WTC11 (cell line): ENCODE results near the gene SCAI. TPM values are rescaled to one million over a fixed set of nuclear protein-coding genes. Genes with fewer than 3 reads are reported as not detected.

Experiments
- ATAC-seq: fragments of 200-7000 bp; cut with Tn5 transposase; 2 replicates; pipeline ENCODE4 v1.10.0; 2021; ENCODE audit warnings: mild to moderate bottlenecking, moderate library complexity
- CTCF ChIA-PET: fragments of 300-600 bp; sonication (Branson Sonifier 250); formaldehyde crosslinking; loops from one replicate; lab custom pipeline; 2021; ENCODE audit warnings: antibody characterized with exemption; lab: Charles Lee
- POLR2A ChIA-PET: fragments of 350-600 bp; sonication (Branson Sonifier 250); formaldehyde crosslinking; loops from one replicate; lab custom pipeline; 2021; ENCODE audit warnings: antibody characterized with exemption; lab: Charles Lee
- DNase-seq: peaks from one replicate; pipeline ENCODE4 v3.0.0; 2021; ENCODE audit warnings: low spot score
- H3K27ac Mint-ChIP-seq: 2 replicates; pipeline ENCODE4 v1.8.0; 2021; ENCODE audit warnings: mixed read lengths
- H3K27me3 Mint-ChIP-seq: 2 replicates; pipeline ENCODE4 v1.8.0; 2021; ENCODE audit warnings: low read depth, mild to moderate bottlenecking, moderate library complexity, mixed read lengths
- H3K36me3 Mint-ChIP-seq: 2 replicates; pipeline ENCODE4 v1.8.0; 2021; ENCODE audit warnings: mixed read lengths
- H3K4me1 Mint-ChIP-seq: 2 replicates; pipeline ENCODE4 v1.8.0; 2022; ENCODE audit warnings: mixed read lengths
- H3K4me3 Mint-ChIP-seq: 2 replicates; pipeline ENCODE4 v1.8.0; 2021; ENCODE audit warnings: mild to moderate bottlenecking, moderate library complexity, mixed read lengths
- H3K9me3 Mint-ChIP-seq: 2 replicates; pipeline ENCODE4 v1.8.0; 2021; ENCODE audit warnings: mixed read lengths
- CBFB ChIP-seq: sonication (generic); formaldehyde crosslinking; IDR thresholded peaks from 2 replicates; pipeline ENCODE4 v1.8.1; 2022; ENCODE audit warnings: mild to moderate bottlenecking, low read depth, missing genetic modification reagents
- GRHL2 ChIP-seq: fragments of 250-450 bp; sonication (Bioruptor Pico); IDR thresholded peaks from 2 replicates; pipeline ENCODE4 v1.8.0; 2022; ENCODE audit warnings: mild to moderate bottlenecking, moderate library complexity; ENCODE audit not compliant: insufficient replicate concordance, severe bottlenecking
- IRF2 ChIP-seq: sonication (generic); formaldehyde crosslinking; IDR thresholded peaks from 2 replicates; pipeline ENCODE4 v1.8.0; 2022; ENCODE audit warnings: low read depth, missing genetic modification reagents, borderline replicate concordance
- RORB ChIP-seq: fragments of 250-450 bp; sonication (Bioruptor Pico); IDR thresholded peaks from 2 replicates; pipeline ENCODE4 v1.9.0; 2021; ENCODE audit warnings: mild to moderate bottlenecking
- SMAD4 ChIP-seq: sonication (generic); formaldehyde crosslinking; IDR thresholded peaks from 2 replicates; pipeline ENCODE4 v1.8.0; 2022; ENCODE audit warnings: mild to moderate bottlenecking, missing genetic modification reagents
- ZNF138 ChIP-seq: sonication (generic); formaldehyde crosslinking; conservative IDR thresholded peaks from 2 replicates; pipeline ENCODE4 v1.8.1; 2022; ENCODE audit warnings: mild to moderate bottlenecking, moderate library complexity, missing genetic modification reagents
- ZNF423 ChIP-seq: fragments of 250-450 bp; sonication (Bioruptor Pico); IDR thresholded peaks from 2 replicates; pipeline ENCODE4 v2.1.2; 2022; ENCODE audit warnings: mild to moderate bottlenecking, moderate library complexity
- total RNA-seq: library from RNA; stranded (reverse); gene quantifications from 3 replicates; pipeline ENCODE4 v1.2.3, GENCODE V29; 2021
- TF ChIP-seq, protein P1 (sequence below): sonication (generic); formaldehyde crosslinking; IDR thresholded peaks from 2 replicates; pipeline ENCODE4 v1.8.1; 2023; ENCODE audit warnings: mild to moderate bottlenecking, missing genetic modification reagents, borderline replicate concordance
- TF ChIP-seq, protein P2 (sequence below): sonication (generic); formaldehyde crosslinking; conservative IDR thresholded peaks from 2 replicates; pipeline ENCODE4 v1.8.1; 2022; ENCODE audit warnings: mild to moderate bottlenecking, missing genetic modification reagents
- TF ChIP-seq, protein P3 (sequence below): sonication (generic); formaldehyde crosslinking; IDR thresholded peaks from 2 replicates; pipeline ENCODE4 v1.8.1; 2022; ENCODE audit warnings: low read depth, mild to moderate bottlenecking, moderate library complexity, missing genetic modification reagents, borderline replicate concordance
- TF ChIP-seq, protein P4 (sequence below): sonication (generic); formaldehyde crosslinking; IDR thresholded peaks from 2 replicates; pipeline ENCODE4 v1.8.0; 2022; ENCODE audit warnings: missing genetic modification reagents
- TF ChIP-seq, protein P5 (sequence below): sonication (generic); formaldehyde crosslinking; IDR thresholded peaks from 2 replicates; pipeline ENCODE4 v1.8.0; 2023; ENCODE audit warnings: mild to moderate bottlenecking, missing genetic modification reagents
- TF ChIP-seq, protein P6 (sequence below): fragments of 200-600 bp; IDR thresholded peaks from 2 replicates; pipeline ENCODE4 v1.8.0; 2022; ENCODE audit warnings: antibody characterized with exemption

Gene SCAI
- total RNA-seq, 1 experiment from 2014 or later, result 20.4 TPM

DNA sequence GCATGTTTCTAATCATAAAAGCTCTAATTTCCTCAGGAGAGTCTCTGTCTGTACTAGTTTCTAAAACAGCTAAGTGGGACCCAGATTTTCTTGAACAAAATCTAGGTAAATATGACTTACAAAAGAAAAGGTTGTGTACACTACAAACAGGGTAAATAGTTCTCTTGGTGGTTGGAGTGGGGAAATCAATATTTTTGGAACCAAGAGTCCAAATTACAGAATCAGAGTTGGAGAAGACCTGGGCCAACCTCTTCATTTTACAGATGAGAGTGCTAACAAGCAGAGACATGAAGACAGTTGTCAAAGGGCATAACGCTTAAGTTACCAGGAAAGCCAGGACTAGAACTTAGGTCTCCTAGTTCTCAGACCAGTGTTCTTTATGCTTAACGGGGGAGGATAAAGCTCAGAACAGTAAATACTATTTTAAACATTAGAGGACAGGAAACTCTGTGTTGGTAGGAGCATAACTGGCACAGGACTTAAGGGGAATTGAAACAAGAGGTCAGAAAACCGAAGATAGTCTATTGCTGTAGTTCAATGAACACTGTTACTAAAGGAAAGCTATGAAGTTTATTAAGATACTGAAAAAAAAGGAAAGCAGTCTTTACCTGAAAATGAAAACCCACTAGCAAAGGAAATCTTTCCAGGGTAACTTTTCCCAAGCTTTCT, 193.1 kb downstream of the SCAI start:
- no peak overlapping the region for H3K4me3 Mint-ChIP-seq
- CTCF ChIA-PET, result no interaction called here
- H3K27ac Mint-ChIP-seq, result no peak overlapping the region
- no peak for DNase-seq
- no peak for TF ChIP-seq RORB (CRISPR knock-in tag)
- TF ChIP-seq SMAD4, result no peak
- TF ChIP-seq ZNF423 (CRISPR knock-in tag), result no peak
- TF ChIP-seq, protein P1, sequence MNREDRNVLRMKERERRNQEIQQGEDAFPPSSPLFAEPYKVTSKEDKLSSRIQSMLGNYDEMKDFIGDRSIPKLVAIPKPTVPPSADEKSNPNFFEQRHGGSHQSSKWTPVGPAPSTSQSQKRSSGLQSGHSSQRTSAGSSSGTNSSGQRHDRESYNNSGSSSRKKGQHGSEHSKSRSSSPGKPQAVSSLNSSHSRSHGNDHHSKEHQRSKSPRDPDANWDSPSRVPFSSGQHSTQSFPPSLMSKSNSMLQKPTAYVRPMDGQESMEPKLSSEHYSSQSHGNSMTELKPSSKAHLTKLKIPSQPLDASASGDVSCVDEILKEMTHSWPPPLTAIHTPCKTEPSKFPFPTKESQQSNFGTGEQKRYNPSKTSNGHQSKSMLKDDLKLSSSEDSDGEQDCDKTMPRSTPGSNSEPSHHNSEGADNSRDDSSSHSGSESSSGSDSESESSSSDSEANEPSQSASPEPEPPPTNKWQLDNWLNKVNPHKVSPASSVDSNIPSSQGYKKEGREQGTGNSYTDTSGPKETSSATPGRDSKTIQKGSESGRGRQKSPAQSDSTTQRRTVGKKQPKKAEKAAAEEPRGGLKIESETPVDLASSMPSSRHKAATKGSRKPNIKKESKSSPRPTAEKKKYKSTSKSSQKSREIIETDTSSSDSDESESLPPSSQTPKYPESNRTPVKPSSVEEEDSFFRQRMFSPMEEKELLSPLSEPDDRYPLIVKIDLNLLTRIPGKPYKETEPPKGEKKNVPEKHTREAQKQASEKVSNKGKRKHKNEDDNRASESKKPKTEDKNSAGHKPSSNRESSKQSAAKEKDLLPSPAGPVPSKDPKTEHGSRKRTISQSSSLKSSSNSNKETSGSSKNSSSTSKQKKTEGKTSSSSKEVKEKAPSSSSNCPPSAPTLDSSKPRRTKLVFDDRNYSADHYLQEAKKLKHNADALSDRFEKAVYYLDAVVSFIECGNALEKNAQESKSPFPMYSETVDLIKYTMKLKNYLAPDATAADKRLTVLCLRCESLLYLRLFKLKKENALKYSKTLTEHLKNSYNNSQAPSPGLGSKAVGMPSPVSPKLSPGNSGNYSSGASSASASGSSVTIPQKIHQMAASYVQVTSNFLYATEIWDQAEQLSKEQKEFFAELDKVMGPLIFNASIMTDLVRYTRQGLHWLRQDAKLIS (CRISPR knock-in tag), result no peak
- TF ChIP-seq ZNF138 (CRISPR knock-in tag), result no peak
- TF ChIP-seq, protein P2, sequence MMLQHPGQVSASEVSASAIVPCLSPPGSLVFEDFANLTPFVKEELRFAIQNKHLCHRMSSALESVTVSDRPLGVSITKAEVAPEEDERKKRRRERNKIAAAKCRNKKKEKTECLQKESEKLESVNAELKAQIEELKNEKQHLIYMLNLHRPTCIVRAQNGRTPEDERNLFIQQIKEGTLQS (CRISPR knock-in tag), result no peak
- no peak for TF ChIP-seq GRHL2 (CRISPR knock-in tag)
- TF ChIP-seq, protein P3, sequence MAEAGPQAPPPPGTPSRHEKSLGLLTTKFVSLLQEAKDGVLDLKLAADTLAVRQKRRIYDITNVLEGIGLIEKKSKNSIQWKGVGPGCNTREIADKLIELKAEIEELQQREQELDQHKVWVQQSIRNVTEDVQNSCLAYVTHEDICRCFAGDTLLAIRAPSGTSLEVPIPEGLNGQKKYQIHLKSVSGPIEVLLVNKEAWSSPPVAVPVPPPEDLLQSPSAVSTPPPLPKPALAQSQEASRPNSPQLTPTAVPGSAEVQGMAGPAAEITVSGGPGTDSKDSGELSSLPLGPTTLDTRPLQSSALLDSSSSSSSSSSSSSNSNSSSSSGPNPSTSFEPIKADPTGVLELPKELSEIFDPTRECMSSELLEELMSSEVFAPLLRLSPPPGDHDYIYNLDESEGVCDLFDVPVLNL (CRISPR knock-in tag), result no peak
- TF ChIP-seq, protein P4, sequence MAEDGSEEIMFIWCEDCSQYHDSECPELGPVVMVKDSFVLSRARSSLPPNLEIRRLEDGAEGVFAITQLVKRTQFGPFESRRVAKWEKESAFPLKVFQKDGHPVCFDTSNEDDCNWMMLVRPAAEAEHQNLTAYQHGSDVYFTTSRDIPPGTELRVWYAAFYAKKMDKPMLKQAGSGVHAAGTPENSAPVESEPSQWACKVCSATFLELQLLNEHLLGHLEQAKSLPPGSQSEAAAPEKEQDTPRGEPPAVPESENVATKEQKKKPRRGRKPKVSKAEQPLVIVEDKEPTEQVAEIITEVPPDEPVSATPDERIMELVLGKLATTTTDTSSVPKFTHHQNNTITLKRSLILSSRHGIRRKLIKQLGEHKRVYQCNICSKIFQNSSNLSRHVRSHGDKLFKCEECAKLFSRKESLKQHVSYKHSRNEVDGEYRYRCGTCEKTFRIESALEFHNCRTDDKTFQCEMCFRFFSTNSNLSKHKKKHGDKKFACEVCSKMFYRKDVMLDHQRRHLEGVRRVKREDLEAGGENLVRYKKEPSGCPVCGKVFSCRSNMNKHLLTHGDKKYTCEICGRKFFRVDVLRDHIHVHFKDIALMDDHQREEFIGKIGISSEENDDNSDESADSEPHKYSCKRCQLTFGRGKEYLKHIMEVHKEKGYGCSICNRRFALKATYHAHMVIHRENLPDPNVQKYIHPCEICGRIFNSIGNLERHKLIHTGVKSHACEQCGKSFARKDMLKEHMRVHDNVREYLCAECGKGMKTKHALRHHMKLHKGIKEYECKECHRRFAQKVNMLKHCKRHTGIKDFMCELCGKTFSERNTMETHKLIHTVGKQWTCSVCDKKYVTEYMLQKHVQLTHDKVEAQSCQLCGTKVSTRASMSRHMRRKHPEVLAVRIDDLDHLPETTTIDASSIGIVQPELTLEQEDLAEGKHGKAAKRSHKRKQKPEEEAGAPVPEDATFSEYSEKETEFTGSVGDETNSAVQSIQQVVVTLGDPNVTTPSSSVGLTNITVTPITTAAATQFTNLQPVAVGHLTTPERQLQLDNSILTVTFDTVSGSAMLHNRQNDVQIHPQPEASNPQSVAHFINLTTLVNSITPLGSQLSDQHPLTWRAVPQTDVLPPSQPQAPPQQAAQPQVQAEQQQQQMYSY (CRISPR knock-in tag), result no peak
- no peak for TF ChIP-seq CBFB (CRISPR knock-in tag)
- TF ChIP-seq IRF2 (CRISPR knock-in tag), result no peak
- TF ChIP-seq, protein P5, sequence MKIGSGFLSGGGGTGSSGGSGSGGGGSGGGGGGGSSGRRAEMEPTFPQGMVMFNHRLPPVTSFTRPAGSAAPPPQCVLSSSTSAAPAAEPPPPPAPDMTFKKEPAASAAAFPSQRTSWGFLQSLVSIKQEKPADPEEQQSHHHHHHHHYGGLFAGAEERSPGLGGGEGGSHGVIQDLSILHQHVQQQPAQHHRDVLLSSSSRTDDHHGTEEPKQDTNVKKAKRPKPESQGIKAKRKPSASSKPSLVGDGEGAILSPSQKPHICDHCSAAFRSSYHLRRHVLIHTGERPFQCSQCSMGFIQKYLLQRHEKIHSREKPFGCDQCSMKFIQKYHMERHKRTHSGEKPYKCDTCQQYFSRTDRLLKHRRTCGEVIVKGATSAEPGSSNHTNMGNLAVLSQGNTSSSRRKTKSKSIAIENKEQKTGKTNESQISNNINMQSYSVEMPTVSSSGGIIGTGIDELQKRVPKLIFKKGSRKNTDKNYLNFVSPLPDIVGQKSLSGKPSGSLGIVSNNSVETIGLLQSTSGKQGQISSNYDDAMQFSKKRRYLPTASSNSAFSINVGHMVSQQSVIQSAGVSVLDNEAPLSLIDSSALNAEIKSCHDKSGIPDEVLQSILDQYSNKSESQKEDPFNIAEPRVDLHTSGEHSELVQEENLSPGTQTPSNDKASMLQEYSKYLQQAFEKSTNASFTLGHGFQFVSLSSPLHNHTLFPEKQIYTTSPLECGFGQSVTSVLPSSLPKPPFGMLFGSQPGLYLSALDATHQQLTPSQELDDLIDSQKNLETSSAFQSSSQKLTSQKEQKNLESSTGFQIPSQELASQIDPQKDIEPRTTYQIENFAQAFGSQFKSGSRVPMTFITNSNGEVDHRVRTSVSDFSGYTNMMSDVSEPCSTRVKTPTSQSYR, result no peak
- TF ChIP-seq, protein P6, sequence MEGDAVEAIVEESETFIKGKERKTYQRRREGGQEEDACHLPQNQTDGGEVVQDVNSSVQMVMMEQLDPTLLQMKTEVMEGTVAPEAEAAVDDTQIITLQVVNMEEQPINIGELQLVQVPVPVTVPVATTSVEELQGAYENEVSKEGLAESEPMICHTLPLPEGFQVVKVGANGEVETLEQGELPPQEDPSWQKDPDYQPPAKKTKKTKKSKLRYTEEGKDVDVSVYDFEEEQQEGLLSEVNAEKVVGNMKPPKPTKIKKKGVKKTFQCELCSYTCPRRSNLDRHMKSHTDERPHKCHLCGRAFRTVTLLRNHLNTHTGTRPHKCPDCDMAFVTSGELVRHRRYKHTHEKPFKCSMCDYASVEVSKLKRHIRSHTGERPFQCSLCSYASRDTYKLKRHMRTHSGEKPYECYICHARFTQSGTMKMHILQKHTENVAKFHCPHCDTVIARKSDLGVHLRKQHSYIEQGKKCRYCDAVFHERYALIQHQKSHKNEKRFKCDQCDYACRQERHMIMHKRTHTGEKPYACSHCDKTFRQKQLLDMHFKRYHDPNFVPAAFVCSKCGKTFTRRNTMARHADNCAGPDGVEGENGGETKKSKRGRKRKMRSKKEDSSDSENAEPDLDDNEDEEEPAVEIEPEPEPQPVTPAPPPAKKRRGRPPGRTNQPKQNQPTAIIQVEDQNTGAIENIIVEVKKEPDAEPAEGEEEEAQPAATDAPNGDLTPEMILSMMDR, result no peak
- TF ChIP-seq, all 79 proteins: peak for 0
- POLR2A ChIA-PET, result no interaction called here
- H3K9me3 Mint-ChIP-seq, result no peaks in the 10 kb centered on the region
- ATAC-seq, result no peak
- H3K4me1 Mint-ChIP-seq, result no peaks in the 10 kb centered on the region
- peaks cover 7% of the 10 kb centered on the region for H3K36me3 Mint-ChIP-seq
- H3K27me3 Mint-ChIP-seq, result no peaks in the 10 kb centered on the region
